Hippocampal formation (tissue), 2 donors: ENCODE measurements around the gene DERA.
"Not testable (repeated sequence)": the region's sequence is repeated elsewhere in the genome, so short reads cannot be mapped to it uniquely, and the experiment has no call there.

ENCODE experiments used
- DNase-seq, 2 donors: peaks; one replicate each; lab custom pipeline; 2025; lab: John Stamatoyannopoulos, UW

Gene DERA

GRCh38 chr12:15904378-15904920 is 6.7 kb upstream of the DERA start:
- DNase-seq: no peak

DNA sequence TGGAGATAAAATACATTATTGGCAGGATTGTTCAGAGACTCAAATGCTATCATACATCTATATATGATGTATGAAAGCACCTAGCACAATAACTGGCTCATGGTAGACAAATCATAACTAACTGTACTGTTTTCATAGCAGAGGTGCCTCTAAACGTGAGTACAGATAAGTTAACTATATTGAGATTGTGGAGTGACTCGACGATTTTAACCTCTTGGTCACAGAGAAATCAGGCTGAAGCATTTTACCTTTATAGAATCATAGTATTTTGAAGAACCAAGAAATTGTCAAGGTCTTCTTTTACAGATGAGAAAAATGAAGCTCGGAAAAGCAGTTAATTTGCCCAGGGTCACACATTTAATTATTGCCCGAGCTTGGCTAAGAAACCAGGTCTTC is 666 bp upstream of the DERA start:
- DNase-seq: no peak

GRCh38 chr12:15911931-15912330 is 799 bp downstream of the DERA start:
- DNase-seq: not testable (repeated sequence)

GRCh38 chr12:15914131-15914530 is 3.0 kb downstream of the DERA start:
- not testable (repeated sequence) for DNase-seq

DNA sequence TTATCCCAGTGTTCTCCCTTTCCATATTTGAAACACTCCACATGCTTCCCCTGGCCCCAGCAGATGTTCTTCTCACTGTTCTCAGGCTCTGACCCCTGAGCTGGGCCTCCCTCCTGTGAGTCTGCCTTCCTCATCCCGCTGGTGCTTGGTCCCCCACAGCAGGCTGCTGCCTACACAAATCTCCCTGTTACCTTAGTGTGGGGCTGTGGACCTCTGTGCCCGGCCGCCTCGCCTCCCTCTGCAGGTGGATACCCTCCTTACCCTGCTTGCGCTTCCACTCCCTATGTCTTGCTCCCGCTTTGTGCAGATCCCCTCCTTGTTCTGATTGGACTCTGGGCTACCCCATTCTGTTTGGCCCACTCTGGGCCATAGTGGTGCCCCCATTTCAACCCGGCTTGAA is 6.9 kb downstream of the DERA start:
- DNase-seq: no peak

DNA sequence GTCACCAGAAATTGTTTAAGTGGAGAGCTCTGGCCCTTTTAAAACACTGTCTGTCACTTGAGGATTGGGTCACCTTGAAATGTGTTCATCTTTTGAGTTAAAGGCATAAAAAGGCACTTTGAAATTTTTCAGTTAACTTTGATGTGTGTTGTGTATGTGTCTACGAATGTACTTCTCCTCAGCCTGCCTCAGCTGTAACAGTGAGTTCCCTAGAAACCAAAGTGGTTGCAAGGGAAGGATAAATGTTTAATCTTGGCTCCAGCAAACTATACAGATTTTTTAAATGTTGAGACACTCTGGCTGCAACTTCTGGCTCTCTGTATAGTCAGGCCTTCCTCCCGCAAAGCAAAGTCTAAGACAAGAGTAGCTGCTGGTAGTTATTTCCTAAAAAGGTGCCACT is 8.3 kb downstream of the DERA start:
- DNase-seq: no peak

DNA sequence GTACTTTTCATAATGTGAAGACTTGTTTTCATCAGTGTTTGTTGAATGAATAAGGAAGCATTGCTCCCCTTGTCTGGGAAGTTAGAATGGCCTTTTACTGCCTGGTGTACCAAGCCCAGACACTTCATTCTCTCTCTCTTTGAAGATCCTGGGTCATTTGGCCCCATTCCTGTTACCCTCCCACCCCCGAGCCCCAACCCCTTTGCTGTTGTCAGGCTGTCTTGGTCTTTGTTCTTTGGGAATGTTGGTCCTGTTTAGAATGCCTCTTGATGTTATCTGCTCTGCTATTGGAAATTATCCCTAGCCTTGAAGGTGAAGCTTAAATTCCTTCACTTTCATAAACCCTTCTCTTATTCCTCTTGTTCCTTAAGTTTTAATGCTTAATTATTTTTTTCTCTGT is 13.8 kb downstream of the DERA start:
- no peak for DNase-seq

DNA sequence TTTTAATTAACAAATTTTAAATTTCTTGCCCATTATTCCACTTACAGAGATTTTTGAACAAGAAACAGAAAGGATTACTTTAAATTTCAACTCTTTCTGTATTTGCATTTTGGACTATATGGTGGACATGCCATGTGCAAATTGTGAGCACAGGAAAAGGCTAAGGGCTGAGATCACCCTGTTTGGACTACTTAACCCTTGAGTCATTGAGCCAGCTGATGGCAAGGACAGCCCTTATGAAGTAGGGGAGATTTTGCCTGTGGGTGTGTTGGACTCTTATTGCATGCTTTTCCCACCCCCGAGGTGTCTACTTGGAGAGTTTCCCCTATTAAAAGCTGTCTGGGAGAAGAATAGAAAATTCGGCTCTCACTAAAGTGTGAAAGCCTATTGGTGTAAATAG is 17.2 kb downstream of the DERA start:
- no peak for DNase-seq

DNA sequence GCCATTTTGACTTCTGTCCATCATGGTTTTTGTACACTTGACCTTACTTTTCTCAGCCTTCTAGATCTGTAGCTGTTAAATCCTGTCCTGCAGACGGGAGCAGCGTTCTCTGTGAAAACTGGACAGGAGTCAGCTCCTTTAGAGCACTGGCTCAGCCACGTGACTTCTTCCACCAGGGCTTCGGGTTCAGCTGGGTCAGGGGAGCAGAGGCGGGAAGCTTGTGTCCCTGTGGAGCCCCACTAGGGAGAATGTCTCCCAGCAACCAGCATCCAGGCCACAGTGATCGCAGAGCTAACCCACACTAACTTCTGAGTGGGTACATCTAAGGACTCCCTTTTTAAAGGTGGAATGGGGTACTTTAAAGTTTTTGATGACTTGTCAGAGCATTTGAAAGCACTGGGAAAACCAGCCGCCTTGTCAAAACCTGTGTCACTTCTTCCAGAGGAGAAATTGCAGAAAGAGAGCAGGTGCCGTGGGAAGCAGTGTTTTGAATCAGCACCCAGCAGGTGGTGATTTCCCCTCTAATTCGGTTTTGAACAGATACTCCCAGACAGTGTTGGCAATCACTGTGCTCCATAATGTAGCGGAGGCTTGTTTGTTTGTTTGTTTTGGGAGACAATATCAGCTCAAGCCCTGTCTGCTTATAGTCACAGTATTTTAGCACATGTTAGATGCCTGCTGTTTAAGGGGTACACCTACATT is 17.9 kb downstream of the DERA start:
- peak in 1 of 2 donors; percentile 2 for DNase-seq

- no peak for DNase-seq
These were observed 20.5 kb downstream of the DERA start for GRCh38 chr12:15931590-15932053.

DNA sequence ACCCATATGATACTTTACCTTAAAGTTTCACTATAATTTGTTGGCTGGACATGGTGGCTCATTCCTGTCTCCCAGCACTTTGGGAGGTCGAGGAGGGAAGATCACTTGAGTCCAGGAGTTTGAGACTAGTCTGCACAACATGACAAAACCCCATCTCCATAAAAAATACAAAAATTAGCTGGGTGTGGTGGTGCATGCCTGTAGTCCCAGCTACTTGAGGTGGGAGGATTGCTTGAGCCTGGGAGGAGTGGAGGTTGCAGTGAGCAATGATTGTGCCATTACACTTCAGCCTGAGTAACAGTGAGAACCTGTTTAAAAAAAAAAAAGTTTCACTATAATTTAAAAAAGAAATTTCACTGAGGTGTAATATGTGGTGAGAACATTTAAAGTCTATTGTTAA is 21.2 kb downstream of the DERA start:
- DNase-seq: no peak

DNA sequence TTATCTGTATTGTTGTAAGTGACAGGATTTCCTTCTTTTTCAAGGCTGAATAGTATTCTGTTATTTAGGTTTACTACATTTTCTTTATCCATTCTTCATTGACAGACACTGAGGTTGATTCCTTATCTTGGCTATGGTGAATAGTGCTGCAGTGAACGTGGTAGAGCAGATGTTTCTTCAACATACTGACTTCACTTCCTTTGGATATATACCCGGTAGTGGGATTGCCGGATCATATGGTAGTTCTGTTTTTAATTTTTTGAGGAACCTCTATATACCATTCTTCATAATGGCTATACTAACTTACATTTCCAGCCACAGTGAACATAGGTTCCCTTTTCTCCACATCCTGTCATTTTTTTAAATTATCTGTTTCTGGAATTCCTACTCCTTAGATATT is 21.8 kb downstream of the DERA start:
- DNase-seq: no peak

- DNase-seq: no peak
These were observed 22.6 kb downstream of the DERA start for GRCh38 chr12:15933751-15934150.

DNA sequence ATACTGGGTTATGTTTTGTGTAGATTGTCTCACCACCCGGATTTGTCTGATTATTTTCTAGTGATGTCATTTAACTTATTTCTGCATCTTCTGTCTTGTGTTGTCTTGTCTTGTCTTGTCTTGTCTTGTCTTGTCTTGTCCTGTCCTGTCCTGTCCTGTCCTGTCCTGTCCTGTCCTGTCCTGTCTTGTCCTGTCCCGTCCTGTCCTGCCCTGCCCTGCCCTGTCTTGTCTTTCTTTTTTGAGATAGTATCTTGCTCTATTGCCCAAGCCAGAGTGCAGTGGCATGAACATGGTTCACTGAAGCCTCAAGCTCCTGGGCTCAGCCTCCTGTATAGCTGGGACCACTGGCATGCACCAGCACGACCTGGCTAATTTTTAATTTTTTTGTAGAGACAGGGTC is 25.6 kb downstream of the DERA start:
- no peak for DNase-seq

GRCh38 chr12:15937902-15938301 is 26.8 kb downstream of the DERA start:
- DNase-seq: no peak

GRCh38 chr12:15939111-15939510 is 28.0 kb downstream of the DERA start:
- DNase-seq: no peak

GRCh38 chr12:15942475-15942874 is 31.3 kb downstream of the DERA start:
- DNase-seq: no peak

DNA sequence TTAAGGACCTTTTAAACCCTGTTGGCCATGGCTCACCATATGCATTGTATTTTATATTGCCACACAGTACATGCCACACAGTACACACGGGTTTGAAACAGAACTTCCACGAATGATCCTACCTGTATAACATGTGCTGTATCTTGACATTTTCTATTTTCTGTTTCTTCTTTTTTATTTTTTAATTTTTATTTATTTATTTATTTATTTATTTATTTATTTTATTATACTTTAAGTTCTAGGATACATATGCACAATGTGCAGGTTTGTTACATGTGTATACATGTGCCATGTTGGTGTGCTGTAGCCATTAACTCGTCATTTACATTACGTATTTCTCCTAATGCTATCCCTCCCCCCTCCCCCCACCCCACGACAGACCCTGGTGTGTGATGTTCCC is 32.4 kb downstream of the DERA start:
- not testable (repeated sequence) for DNase-seq

- not testable (repeated sequence) for DNase-seq
These were observed 37.3 kb downstream of the DERA start for GRCh38 chr12:15948461-15948860.

GRCh38 chr12:15955281-15955680 is 44.1 kb downstream of the DERA start:
- no peak for DNase-seq

- no peak for DNase-seq
These were observed 44.9 kb downstream of the DERA start for GRCh38 chr12:15956010-15956409.

- no peak for DNase-seq
These were observed 45.5 kb downstream of the DERA start for GRCh38 chr12:15956413-15957185.

- DNase-seq: no peak
These were observed 51.6 kb downstream of the DERA start for GRCh38 chr12:15962760-15963159.
